GF-D8 (cell line): ENCODE data around the gene COG7.
"Not testable (repeated sequence)": the region's sequence is repeated elsewhere in the genome, so short reads cannot be mapped to it uniquely, and the experiment has no call there.

Experiments
- DNase-seq: peaks from one replicate; lab custom pipeline; 2025; lab: John Stamatoyannopoulos, UW

Gene COG7

GRCh38 chr16:23469814-23470213 is 16.8 kb upstream of the COG7 start:
- no peak for DNase-seq

- no peak for DNase-seq
Measured at GRCh38 chr16:23466162-23466885, 13.3 kb upstream of the COG7 start.

GRCh38 chr16:23465179-23465578 is 12.2 kb upstream of the COG7 start:
- no peak for DNase-seq

- no peak for DNase-seq
Measured at GRCh38 chr16:23464196-23464595, 11.2 kb upstream of the COG7 start.

GRCh38 chr16:23462994-23463393 is 10.0 kb upstream of the COG7 start:
- DNase-seq: not testable (repeated sequence)

GRCh38 chr16:23453338-23454052 is 506 bp upstream of the COG7 start:
- no peak for DNase-seq

- no peak for DNase-seq
Measured at GRCh38 chr16:23452221-23452571, 793 bp downstream of the COG7 start.

GRCh38 chr16:23448392-23448791 is 4.6 kb downstream of the COG7 start:
- DNase-seq: no peak

GRCh38 chr16:23437542-23437941 is 15.4 kb downstream of the COG7 start:
- not testable (repeated sequence) for DNase-seq

- no peak for DNase-seq
Measured at GRCh38 chr16:23436951-23437350, 16.0 kb downstream of the COG7 start.

- DNase-seq: peak; percentile 98
Measured at GRCh38 chr16:23435500-23435899, 17.5 kb downstream of the COG7 start.

- peak; percentile 47 for DNase-seq
Measured at GRCh38 chr16:23434380-23434779, 18.6 kb downstream of the COG7 start.

GRCh38 chr16:23433261-23433920 is 19.6 kb downstream of the COG7 start:
- DNase-seq: no peak

- DNase-seq: no peak
Measured at GRCh38 chr16:23432176-23433128, 20.5 kb downstream of the COG7 start.

GRCh38 chr16:23428351-23428750 is 24.6 kb downstream of the COG7 start:
- DNase-seq: no peak

- DNase-seq: no peak
Measured at GRCh38 chr16:23424292-23424958, 28.6 kb downstream of the COG7 start.

GRCh38 chr16:23423496-23424049 is 29.4 kb downstream of the COG7 start:
- DNase-seq: no peak

GRCh38 chr16:23420011-23420410 is 33.0 kb downstream of the COG7 start:
- no peak for DNase-seq

GRCh38 chr16:23416816-23417215 is 36.2 kb downstream of the COG7 start:
- no peak for DNase-seq

- no peak for DNase-seq
Measured at GRCh38 chr16:23414731-23415130, 38.3 kb downstream of the COG7 start.

GRCh38 chr16:23410176-23410575 is 42.8 kb downstream of the COG7 start:
- no peak for DNase-seq
